AG09319 (cell line): Measurements from ENCODE around the gene NEURL1B.

Experiments used
- DNase-seq: peaks from one replicate; pipeline ENCODE4 v3.0.0-alpha.2; 2010; ENCODE audit warnings: low read depth; ENCODE audit errors: extremely low read depth
- TF ChIP-seq, protein P1 (sequence below): IDR thresholded peaks from 2 replicates; pipeline ENCODE4 v1.5.1; 2011; ENCODE audit warnings: low read depth, mild to moderate bottlenecking, inconsistent platforms, low read length, moderate library complexity

NEURL1B gene

DNA sequence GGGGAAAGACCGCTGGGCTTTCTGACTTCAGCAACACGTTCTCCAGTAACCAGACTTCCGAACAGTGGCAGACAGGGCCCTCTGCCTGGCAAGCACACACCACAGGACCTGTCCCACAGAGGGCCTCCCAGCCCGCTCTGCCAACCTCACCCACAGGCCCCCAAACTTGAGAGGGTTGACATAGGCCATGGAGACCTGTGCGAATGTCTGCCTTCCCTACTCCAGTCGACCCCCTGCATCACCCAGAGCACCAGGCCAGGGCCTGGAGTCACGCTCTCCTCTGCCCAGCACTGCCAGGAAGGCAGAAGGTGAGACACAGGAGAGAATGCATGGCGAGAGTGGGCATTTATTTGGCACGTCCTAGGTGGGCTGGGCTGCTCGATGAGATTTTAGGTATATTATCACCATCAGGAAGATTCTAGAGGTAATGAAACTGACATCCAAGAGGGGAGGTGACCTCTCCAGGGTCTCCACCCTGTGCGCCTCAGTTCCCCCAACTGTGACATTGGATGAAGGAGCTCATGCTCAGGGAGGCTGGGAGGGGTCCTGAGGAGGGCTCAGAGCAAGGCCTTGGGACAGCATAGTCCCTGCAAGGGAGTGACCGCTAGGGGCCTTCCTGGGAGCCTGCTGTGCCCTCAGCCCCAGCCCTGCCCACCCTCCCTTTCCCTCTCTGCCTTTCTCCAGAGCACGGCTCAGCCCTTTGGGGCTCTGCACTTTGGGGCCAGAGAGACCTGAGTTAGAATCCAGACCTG lies 75.0 kb downstream of the NEURL1B start:
- TF ChIP-seq, protein P1, sequence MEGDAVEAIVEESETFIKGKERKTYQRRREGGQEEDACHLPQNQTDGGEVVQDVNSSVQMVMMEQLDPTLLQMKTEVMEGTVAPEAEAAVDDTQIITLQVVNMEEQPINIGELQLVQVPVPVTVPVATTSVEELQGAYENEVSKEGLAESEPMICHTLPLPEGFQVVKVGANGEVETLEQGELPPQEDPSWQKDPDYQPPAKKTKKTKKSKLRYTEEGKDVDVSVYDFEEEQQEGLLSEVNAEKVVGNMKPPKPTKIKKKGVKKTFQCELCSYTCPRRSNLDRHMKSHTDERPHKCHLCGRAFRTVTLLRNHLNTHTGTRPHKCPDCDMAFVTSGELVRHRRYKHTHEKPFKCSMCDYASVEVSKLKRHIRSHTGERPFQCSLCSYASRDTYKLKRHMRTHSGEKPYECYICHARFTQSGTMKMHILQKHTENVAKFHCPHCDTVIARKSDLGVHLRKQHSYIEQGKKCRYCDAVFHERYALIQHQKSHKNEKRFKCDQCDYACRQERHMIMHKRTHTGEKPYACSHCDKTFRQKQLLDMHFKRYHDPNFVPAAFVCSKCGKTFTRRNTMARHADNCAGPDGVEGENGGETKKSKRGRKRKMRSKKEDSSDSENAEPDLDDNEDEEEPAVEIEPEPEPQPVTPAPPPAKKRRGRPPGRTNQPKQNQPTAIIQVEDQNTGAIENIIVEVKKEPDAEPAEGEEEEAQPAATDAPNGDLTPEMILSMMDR = no peak
- no peak for DNase-seq

DNA sequence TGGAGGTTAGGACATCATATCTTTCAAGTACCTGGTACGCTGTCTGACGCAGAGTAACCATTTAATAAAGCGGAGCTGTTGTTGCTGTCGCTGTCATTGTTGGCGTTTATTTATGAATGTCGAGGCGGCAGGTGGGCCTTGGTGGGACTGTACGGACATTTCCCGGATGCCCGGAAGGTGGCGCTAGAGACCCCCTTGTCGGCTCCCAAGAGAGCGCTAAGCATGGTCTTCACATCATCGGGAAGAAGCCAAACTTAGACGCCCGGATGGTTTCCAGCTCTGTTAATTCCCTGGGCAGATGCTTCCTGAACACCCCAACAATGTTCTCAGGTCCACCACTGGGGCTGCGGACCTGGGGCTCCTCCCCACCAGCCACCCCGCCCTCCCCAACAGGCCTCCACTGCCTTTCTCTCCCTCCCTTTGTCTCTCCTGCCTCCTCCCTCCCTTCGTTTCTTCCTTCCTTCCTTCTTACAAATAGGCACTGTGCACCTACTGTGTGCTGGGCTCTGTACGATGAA lies 75.8 kb downstream of the NEURL1B start:
- DNase-seq = peak; percentile 47
- TF ChIP-seq, protein P1 = peak; percentile 79

DNA sequence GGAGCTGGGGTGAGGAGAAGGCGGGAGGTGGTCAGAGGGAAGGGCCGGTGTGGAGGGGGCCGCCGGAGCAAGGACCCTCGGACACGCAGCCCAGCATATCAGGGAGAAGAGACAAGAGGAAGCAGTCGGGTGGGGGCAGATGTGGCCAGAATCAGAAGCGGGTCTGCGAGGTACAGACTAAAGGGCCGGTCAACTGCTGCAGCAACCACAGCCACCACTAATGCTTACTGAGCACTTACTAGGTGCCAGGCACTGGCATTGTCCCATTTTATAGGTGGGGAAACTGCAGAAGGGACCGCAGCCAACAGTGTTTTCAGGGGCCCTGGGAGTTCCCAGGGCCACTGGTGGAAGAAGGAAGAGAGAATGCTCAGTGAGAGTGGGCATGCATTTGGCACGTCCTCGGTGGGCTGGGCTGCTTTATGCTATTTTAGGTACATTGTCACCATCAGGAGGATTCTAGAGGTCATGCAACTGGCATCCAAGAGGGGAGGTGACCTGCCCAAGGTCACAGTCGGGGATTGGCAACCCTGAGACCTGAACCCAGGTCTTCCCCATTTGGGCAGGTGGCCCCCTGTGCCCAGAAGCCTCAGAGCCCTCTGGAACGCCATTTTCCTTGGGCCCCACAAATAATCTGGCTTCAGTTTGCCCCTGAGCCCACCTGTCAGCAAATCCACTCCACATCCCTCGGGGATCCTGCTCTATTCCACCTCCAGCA lies 76.6 kb downstream of the NEURL1B start:
- TF ChIP-seq, protein P1 = no peak
- no peak for DNase-seq

DNA sequence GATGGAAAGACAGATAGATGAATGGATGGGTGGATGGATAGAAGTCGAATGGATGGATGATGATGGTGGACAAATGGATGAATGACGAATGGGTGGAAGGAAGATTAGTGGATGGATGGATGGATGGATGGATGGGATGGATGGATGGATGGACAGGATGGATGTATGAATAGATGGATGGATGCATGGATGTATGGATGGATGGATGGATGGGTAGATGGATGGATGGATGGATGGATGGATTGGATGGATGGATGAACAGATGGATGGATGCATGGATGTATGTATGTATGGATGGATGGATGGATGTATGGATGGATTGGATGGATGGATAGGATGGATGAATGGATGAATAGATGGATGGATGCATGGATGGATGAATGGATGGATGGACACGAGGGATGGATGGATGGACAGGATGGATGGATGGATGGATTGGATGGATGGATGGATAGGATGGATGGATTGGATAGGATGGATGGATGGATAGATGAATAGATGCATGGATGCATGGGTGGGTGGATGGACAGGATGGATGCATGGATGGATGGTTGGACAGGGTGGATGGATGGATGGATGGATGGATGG lies 77.6 kb downstream of the NEURL1B start:
- DNase-seq = no peak
- TF ChIP-seq, protein P1 = no peak

DNA sequence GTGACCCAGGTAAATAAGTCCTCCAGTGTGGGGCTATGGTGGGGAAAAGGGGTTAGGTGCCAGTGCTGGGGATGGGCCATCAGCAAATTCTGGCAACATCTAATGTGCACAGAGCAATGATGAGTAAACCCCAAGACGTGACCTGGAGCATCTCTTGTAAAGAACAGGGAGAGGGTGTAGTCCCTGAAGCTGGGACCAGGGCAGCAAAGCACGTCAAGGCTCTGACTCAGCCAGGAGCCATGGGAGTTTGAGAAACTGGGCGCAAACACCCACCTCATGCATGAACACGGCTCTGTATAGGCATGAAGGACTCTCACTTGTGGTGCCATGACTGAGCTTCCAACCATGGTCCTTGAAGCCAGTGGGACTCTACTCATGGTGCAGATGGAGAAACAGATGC lies 78.1 kb downstream of the NEURL1B start:
- TF ChIP-seq, protein P1 = no peak
- DNase-seq = no peak

DNA sequence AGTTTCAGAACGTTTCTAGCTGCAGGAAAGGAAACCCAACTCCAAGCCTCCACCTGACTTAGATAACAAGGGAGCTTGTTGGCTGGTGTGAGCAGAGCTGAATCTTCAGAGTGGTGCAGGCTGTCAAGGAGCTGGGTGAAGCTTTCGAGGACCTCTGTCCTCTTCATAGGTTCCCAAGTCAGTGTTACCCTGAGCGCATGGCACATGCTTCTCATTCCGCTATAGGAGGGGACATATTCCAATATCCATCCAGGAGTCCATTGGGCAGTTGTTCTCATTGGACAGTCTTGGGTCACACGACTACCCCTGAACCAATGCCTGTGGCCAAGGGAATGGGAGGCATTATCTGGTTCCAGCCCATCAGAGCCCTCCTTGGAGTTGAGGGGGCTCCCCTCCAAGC lies 79.6 kb downstream of the NEURL1B start:
- TF ChIP-seq, protein P1 = no peak
- DNase-seq = no peak
